Urothelium cell line (cell line): ENCODE results near the gene IGFLR1.
"Not testable (repeated sequence)": the region's sequence is repeated elsewhere in the genome, so short reads cannot be mapped to it uniquely, and the experiment has no call there.

Experiments
- DNase-seq: peaks from one replicate; pipeline ENCODE4 v3.0.0; 2011; ENCODE audit warnings: low spot score, mixed read lengths
- FAIRE-seq: peaks from 2 replicates; lab custom pipeline; 2011; peaks lifted over from hg19 to GRCh38; lab: Jason Lieb, UNC

The IGFLR1 gene

GRCh38 chr19:35727053-35727955 is 14.9 kb downstream of the IGFLR1 start:
- FAIRE-seq (no peak), DNase-seq (no peak)

- FAIRE-seq (no peak), DNase-seq (no peak)
Observed at GRCh38 chr19:35725216-35725861, 16.9 kb downstream of the IGFLR1 start.

- no peak for FAIRE-seq
- DNase-seq = no peak
Observed at GRCh38 chr19:35724560-35724959, 17.7 kb downstream of the IGFLR1 start.

GRCh38 chr19:35724132-35724531 is 18.1 kb downstream of the IGFLR1 start:
- not testable (repeated sequence) for FAIRE-seq, DNase-seq

GRCh38 chr19:35723671-35724070 is 18.6 kb downstream of the IGFLR1 start:
- DNase-seq (no peak), FAIRE-seq (no peak)

- FAIRE-seq (no peak), DNase-seq (no peak)
Observed at GRCh38 chr19:35722897-35723296, 19.4 kb downstream of the IGFLR1 start.

GRCh38 chr19:35722461-35722860 is 19.8 kb downstream of the IGFLR1 start:
- DNase-seq (no peak), FAIRE-seq (no peak)

- DNase-seq (no peak), FAIRE-seq (no peak)
Observed at GRCh38 chr19:35721374-35721773, 20.9 kb downstream of the IGFLR1 start.

GRCh38 chr19:35720648-35721047 is 21.6 kb downstream of the IGFLR1 start:
- FAIRE-seq (no peak), DNase-seq (no peak)

GRCh38 chr19:35720163-35720524 is 22.1 kb downstream of the IGFLR1 start:
- DNase-seq = no peak
- no peak for FAIRE-seq

GRCh38 chr19:35719402-35720162 is 22.7 kb downstream of the IGFLR1 start:
- no peak for FAIRE-seq
- no peak for DNase-seq

GRCh38 chr19:35718345-35719041 is 23.8 kb downstream of the IGFLR1 start:
- DNase-seq (peak; percentile 33), FAIRE-seq (no peak)

GRCh38 chr19:35717665-35718344 is 24.4 kb downstream of the IGFLR1 start, which contains the start of gene KMT2B:
KMT2B (plus strand) TSS chr19:35718003; CDS start chr19:35718019, 16 bp downstream.
- no peak for FAIRE-seq

GRCh38 chr19:35716801-35717664 is 25.2 kb downstream of the IGFLR1 start:
- peak; percentile 27 for FAIRE-seq
- DNase-seq = peak; percentile 87

More at GRCh38 chr19:35717665-35718344, 24.4 kb downstream of the IGFLR1 start, which contains the start of gene KMT2B:
- peak; percentile 98 for DNase-seq

- FAIRE-seq = no peak
Observed at GRCh38 chr19:35715981-35716800, 26.1 kb downstream of the IGFLR1 start.

GRCh38 chr19:35715355-35715809 is 26.9 kb downstream of the IGFLR1 start:
- no peak for DNase-seq
- no peak for FAIRE-seq

More at GRCh38 chr19:35715981-35716800, 26.1 kb downstream of the IGFLR1 start:
- peak; percentile 66 for DNase-seq

GRCh38 chr19:35714601-35715354 is 27.5 kb downstream of the IGFLR1 start:
- DNase-seq = no peak
- no peak for FAIRE-seq
